NCI-H524 (cell line): Measurements from ENCODE around the gene BCAS4.

ENCODE experiments used
- DNase-seq, 2 experiments: peaks; one replicate each; lab custom pipeline; 2025; lab: John Stamatoyannopoulos, UW

Gene BCAS4

GRCh38 chr20:50855498-50856474, 60.9 kb downstream of the BCAS4 start:
- DNase-seq: no peak

GRCh38 chr20:50856475-50857041, 61.7 kb downstream of the BCAS4 start:
- no peak for DNase-seq

GRCh38 chr20:50857348-50857747, 62.5 kb downstream of the BCAS4 start:
- DNase-seq: no peak

GRCh38 chr20:50858525-50858924, 63.7 kb downstream of the BCAS4 start:
- DNase-seq: no peak

- no peak for DNase-seq
Measured at GRCh38 chr20:50859161-50859560, 64.3 kb downstream of the BCAS4 start.

- no peak for DNase-seq
Measured at GRCh38 chr20:50861012-50861411, 66.2 kb downstream of the BCAS4 start.

- DNase-seq: no peak
Measured at GRCh38 chr20:50862546-50862945, 67.7 kb downstream of the BCAS4 start.

- no peak for DNase-seq
Measured at GRCh38 chr20:50865114-50865513, 70.3 kb downstream of the BCAS4 start.

- no peak for DNase-seq
Measured at GRCh38 chr20:50865591-50865990, 70.7 kb downstream of the BCAS4 start.

- no peak for DNase-seq
Measured at GRCh38 chr20:50866036-50866685, 71.3 kb downstream of the BCAS4 start.

GRCh38 chr20:50866831-50867230, 72.0 kb downstream of the BCAS4 start:
- no peak for DNase-seq

GRCh38 chr20:50867805-50868204, 72.9 kb downstream of the BCAS4 start:
- no peak for DNase-seq

- no peak for DNase-seq
Measured at GRCh38 chr20:50868509-50869495, 73.9 kb downstream of the BCAS4 start.

- no peak for DNase-seq
Measured at GRCh38 chr20:50870561-50871161, 75.8 kb downstream of the BCAS4 start.

GRCh38 chr20:50872560-50873425, 77.9 kb downstream of the BCAS4 start:
- DNase-seq: no peak

GRCh38 chr20:50873585-50873984, 78.7 kb downstream of the BCAS4 start:
- no peak for DNase-seq

GRCh38 chr20:50874111-50874757, 79.4 kb downstream of the BCAS4 start:
- DNase-seq: no peak

- DNase-seq: no peak
Measured at GRCh38 chr20:50874758-50875665, 80.2 kb downstream of the BCAS4 start.
